ENCODE measurements around the gene USP48. TPM values are rescaled to one million over a fixed set of nuclear protein-coding genes. Genes with fewer than 3 reads are reported as not detected.

USP48 gene
- total RNA-seq, 1 donor from 2014 or later: 78.7 TPM

DNA sequence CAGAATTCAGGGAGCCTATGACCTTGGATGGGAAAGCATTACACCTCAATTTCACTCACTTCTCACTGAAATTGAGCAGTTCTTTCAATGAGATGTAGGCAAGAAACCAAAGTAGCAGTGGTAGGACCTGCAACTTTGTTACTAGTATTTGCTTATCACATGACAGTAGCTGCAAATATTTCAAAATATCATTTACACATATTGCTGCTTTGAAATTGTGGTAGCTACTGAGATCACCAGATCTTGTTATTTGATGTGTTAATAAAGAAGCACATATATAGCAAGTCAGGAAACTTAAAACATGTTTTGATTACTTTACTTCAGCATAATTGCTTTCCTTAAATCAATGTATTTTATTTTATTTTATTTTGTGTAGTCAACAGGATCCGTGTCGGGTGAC lies 42.0 kb upstream of the USP48 start:
- no peak overlapping the region for H3K27ac Mint-ChIP-seq (ENCODE audit: unreplicated experiment)
- no peaks in the 10 kb centered on the region for H3K27me3 Mint-ChIP-seq (ENCODE audit: unreplicated experiment)
- H3K4me3 Mint-ChIP-seq (ENCODE audit: unreplicated experiment): no peak overlapping the region
- DNase-seq: no peak
- H3K36me3 Mint-ChIP-seq (ENCODE audit: unreplicated experiment): no peaks in the 10 kb centered on the region
- TF ChIP-seq, protein P1, sequence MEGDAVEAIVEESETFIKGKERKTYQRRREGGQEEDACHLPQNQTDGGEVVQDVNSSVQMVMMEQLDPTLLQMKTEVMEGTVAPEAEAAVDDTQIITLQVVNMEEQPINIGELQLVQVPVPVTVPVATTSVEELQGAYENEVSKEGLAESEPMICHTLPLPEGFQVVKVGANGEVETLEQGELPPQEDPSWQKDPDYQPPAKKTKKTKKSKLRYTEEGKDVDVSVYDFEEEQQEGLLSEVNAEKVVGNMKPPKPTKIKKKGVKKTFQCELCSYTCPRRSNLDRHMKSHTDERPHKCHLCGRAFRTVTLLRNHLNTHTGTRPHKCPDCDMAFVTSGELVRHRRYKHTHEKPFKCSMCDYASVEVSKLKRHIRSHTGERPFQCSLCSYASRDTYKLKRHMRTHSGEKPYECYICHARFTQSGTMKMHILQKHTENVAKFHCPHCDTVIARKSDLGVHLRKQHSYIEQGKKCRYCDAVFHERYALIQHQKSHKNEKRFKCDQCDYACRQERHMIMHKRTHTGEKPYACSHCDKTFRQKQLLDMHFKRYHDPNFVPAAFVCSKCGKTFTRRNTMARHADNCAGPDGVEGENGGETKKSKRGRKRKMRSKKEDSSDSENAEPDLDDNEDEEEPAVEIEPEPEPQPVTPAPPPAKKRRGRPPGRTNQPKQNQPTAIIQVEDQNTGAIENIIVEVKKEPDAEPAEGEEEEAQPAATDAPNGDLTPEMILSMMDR (IDR thresholded peaks at IDR 0.05; ENCODE audit: partially characterized antibody, unreplicated experiment): no peak
- no peaks in the 10 kb centered on the region for H3K9me3 Mint-ChIP-seq (ENCODE audit: unreplicated experiment)
- no peaks in the 10 kb centered on the region for H3K4me1 Mint-ChIP-seq (ENCODE audit: low read depth, unreplicated experiment)

DNA sequence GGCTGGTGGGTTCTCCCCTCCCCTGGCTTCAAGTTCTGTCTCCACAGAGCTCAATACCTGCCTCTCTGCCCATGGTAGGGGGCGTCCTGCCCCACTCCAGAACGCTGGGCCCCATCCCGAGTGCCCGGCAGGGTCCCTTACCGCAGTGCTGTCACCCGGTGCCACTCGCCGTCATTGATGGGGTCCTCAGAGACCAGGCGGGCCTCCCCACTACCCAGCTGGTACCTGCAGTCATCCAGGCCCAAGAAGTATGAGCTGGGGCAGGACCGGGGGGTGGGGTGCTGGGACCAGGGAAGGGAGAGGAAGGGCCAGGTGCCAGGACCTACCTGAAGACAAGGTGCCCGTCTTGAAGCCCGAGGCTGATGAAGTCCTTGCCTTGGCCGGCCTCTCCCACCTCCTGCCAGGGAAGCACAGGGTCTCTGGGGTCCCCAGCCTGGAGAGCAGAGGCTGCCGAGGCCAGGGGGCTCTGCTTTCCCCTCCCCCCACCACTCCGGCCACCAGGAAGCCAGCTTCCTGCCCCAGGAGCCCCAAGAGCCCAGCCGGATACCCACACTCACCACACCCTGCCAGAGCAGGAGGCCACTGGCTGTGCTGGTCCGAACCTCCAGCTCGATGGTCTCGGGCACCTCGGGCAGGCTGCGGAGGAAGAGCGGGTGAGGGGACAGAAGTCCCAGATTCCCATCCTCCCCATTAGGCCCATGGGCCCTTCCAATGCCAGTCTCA lies 41.2 kb upstream of the USP48 start:
- Mint-ChIP-seq H3K36me3 (ENCODE audit: unreplicated experiment) (no peaks in the 10 kb centered on the region), H3K4me1 (ENCODE audit: low read depth, unreplicated experiment) (no peaks in the 10 kb centered on the region), H3K9me3 (ENCODE audit: unreplicated experiment) (no peaks in the 10 kb centered on the region), H3K27ac (ENCODE audit: unreplicated experiment) (no peak overlapping the region), H3K4me3 (ENCODE audit: unreplicated experiment) (no peak overlapping the region), H3K27me3 (ENCODE audit: unreplicated experiment) (no peaks in the 10 kb centered on the region)
- no peak for DNase-seq
- TF ChIP-seq, protein P1 (IDR thresholded peaks at IDR 0.05; ENCODE audit: partially characterized antibody, unreplicated experiment): no peak

- no peak overlapping the region for H3K27ac Mint-ChIP-seq (ENCODE audit: unreplicated experiment)
- no peak for DNase-seq
- H3K4me3 Mint-ChIP-seq (ENCODE audit: unreplicated experiment): no peak overlapping the region
- TF ChIP-seq, protein P1 (IDR thresholded peaks at IDR 0.05; ENCODE audit: partially characterized antibody, unreplicated experiment): no peak
- no peaks in the 10 kb centered on the region for H3K27me3 Mint-ChIP-seq (ENCODE audit: unreplicated experiment)
- H3K9me3 Mint-ChIP-seq (ENCODE audit: unreplicated experiment): no peaks in the 10 kb centered on the region
- H3K4me1 Mint-ChIP-seq (ENCODE audit: low read depth, unreplicated experiment): no peaks in the 10 kb centered on the region
- no peaks in the 10 kb centered on the region for H3K36me3 Mint-ChIP-seq (ENCODE audit: unreplicated experiment)
Observed at GRCh38 chr1:21823206-21823979, 40.4 kb upstream of the USP48 start.

DNA sequence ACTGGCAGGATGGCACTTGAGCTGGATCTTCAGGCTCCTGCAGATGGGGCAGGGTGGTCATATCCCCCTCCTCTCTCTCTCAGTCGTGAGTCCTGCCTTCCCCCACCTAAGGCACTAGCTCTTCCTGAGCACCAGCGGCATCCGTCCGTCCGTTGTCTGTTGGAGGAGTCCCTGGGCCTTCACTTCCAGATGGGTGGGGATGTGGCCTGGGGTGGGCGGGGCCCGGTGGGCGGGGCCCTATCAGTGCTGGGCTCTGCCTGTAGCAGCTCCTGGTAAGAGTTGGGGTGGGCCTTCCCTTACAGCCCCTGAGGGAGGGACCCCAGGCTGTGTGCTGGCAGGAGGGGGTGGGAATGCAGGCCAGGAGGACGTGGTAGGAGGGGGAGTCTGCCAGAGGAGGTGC lies 39.4 kb upstream of the USP48 start:
- H3K36me3 Mint-ChIP-seq (ENCODE audit: unreplicated experiment): no peaks in the 10 kb centered on the region
- peak; percentile 40 for DNase-seq
- TF ChIP-seq, protein P1 (IDR thresholded peaks at IDR 0.05; ENCODE audit: partially characterized antibody, unreplicated experiment): no peak
- H3K9me3 Mint-ChIP-seq (ENCODE audit: unreplicated experiment): no peaks in the 10 kb centered on the region
- H3K27me3 Mint-ChIP-seq (ENCODE audit: unreplicated experiment): no peaks in the 10 kb centered on the region
- no peaks in the 10 kb centered on the region for H3K4me1 Mint-ChIP-seq (ENCODE audit: low read depth, unreplicated experiment)
- no peak overlapping the region for H3K27ac Mint-ChIP-seq (ENCODE audit: unreplicated experiment)
- H3K4me3 Mint-ChIP-seq (ENCODE audit: unreplicated experiment): no peak overlapping the region
